Measurements from ENCODE around the gene GAB2.

Gene GAB2

DNA sequence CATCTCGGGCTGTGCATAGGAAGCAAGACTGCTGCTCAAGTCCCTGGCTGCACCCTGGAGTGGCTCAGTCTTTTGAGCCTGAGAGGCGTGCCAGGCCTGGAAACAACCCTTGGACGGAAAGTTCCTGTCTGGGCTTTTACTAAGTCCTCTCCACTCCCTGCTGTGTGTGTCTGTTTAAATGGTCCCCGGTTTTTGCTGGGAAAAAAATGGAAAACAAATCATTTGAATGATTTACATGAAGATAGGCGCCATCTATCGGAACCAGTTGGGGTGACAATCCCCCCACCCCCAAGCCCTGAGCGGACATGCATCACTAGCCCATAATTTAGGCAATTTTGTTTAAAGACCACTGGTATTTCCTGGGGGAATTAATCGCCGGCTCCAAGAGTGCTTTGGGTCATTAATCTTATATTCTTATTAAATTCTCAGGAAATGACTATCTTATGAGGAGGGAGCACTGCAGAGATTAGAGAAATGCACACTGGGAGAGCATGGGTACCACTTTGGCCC lies 2.7 kb upstream of the GAB2 start:
- Histone ChIP-seq H2AK5ac (ENCODE audit: low read depth, low read length) (peak overlapping the region; percentile 30), H3K4me2 (ENCODE audit: insufficient read depth, low read length, poor library complexity, severe bottlenecking) (no peak overlapping the region), H3K18ac (ENCODE audit: low read length) (no peak overlapping the region), H3K4me1 (ENCODE audit: control insufficient read depth in 2 of 2, insufficient read depth in 1 of 2, low read depth in 1 of 2, low read length in 2 of 2) (peaks cover 10 to 17% of the 10 kb centered on the region in 2 donors), H3K27me3 (ENCODE audit: control insufficient read depth in 3 of 3, insufficient read depth in 3 of 3, low read depth in 1 of 3, low read length in 3 of 3) (no peaks in the 10 kb centered on the region), H2BK15ac (ENCODE audit: low read length) (no peak overlapping the region), H2BK12ac (ENCODE audit: low read length) (no peak overlapping the region), H3K79me1 (ENCODE audit: low read depth, low read length) (no peaks in the 10 kb centered on the region), H3K4me3 (ENCODE audit: low read length in 2 of 2) (no peak overlapping the region), H2AFZ (ENCODE audit: low read length) (peak overlapping the region; percentile 48), H3K14ac (ENCODE audit: low read length) (no peak overlapping the region), H3K9ac (ENCODE audit: low read depth, low read length, poor library complexity) (no peak overlapping the region), H2BK5ac (ENCODE audit: low read length) (no peak overlapping the region), H4K8ac (ENCODE audit: low read depth, low read length) (no peak overlapping the region), H3K27ac (replicated peaks; ENCODE audit: low read length) (no peak overlapping the region), H3K4ac (ENCODE audit: low read length) (no peak overlapping the region), H2BK120ac (ENCODE audit: low read depth, low read length) (no peak overlapping the region), H4K91ac (ENCODE audit: low read depth, low read length, poor library complexity) (no peak overlapping the region), H3K36me3 (replicated peaks in 1 of 2; ENCODE audit: control insufficient read depth in 2 of 2, insufficient read depth in 2 of 2, low read length in 2 of 2) (no peaks in the 10 kb centered on the region), H3K23ac (ENCODE audit: low read depth, low read length, poor library complexity) (no peak overlapping the region), H3K9me3 (replicated peaks in 1 of 2; ENCODE audit: control insufficient read depth in 2 of 2, insufficient read depth in 1 of 2, low read depth in 1 of 2, low read length in 2 of 2) (no peaks in the 10 kb centered on the region)
- WGBS, 2 donors (ENCODE audit: extremely low coverage in 2 of 2, insufficient read length in 2 of 2, insufficient replicate concordance in 1 of 2): no CpG with 5 or more reads among the region's 9 CpGs
- peak; percentile 51 for DNase-seq (ENCODE audit: low spot score)

DNA sequence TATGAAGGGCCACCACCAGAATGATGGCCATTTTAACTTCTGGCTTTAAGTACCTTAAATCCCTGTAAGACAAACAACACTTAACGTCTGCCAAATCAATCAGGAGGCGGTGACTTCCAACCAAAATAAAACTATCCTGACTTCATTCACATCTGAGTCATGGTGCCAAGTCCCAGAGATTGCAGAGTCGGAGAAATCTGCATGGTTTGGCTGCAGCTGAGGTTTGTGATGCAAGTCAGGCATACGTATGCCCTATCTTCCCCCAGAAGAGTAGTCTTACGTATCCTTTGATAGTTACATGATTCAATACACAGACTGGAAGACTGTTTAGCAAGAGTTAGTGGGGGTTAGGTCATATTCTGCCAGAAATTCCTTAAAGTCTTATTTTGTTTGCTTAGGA lies 1.7 kb upstream of the GAB2 start:
- no peak overlapping the region for H2AK5ac ChIP-seq (ENCODE audit: low read depth, low read length)
- no peak overlapping the region for H4K8ac ChIP-seq (ENCODE audit: low read depth, low read length)
- H3K4me2 ChIP-seq (ENCODE audit: insufficient read depth, low read length, poor library complexity, severe bottlenecking): no peak overlapping the region
- no CpG with 5 or more reads among the region's 5 CpGs for WGBS, 2 donors (ENCODE audit: extremely low coverage in 2 of 2, insufficient read length in 2 of 2, insufficient replicate concordance in 1 of 2)
- no peak overlapping the region for H3K14ac ChIP-seq (ENCODE audit: low read length)
- no peak overlapping the region for H3K4ac ChIP-seq (ENCODE audit: low read length)
- no peaks in the 10 kb centered on the region for H3K27me3 ChIP-seq (ENCODE audit: control insufficient read depth in 3 of 3, insufficient read depth in 3 of 3, low read depth in 1 of 3, low read length in 3 of 3)
- H3K9ac ChIP-seq (ENCODE audit: low read depth, low read length, poor library complexity): no peak overlapping the region
- no peaks in the 10 kb centered on the region for H3K36me3 ChIP-seq (replicated peaks in 1 of 2; ENCODE audit: control insufficient read depth in 2 of 2, insufficient read depth in 2 of 2, low read length in 2 of 2)
- H2AFZ ChIP-seq (ENCODE audit: low read length): no peak overlapping the region
- H3K4me3 ChIP-seq (ENCODE audit: low read length in 2 of 2): no peak overlapping the region
- no peak for DNase-seq (ENCODE audit: low spot score)
- no peaks in the 10 kb centered on the region for H3K9me3 ChIP-seq (replicated peaks in 1 of 2; ENCODE audit: control insufficient read depth in 2 of 2, insufficient read depth in 1 of 2, low read depth in 1 of 2, low read length in 2 of 2)
- H3K27ac ChIP-seq (replicated peaks; ENCODE audit: low read length): no peak overlapping the region
- no peaks in the 10 kb centered on the region for H3K79me1 ChIP-seq (ENCODE audit: low read depth, low read length)
- H4K91ac ChIP-seq (ENCODE audit: low read depth, low read length, poor library complexity): no peak overlapping the region
- H3K23ac ChIP-seq (ENCODE audit: low read depth, low read length, poor library complexity): no peak overlapping the region
- H2BK15ac ChIP-seq (ENCODE audit: low read length): no peak overlapping the region
- peaks cover 8 to 12% of the 10 kb centered on the region in 2 donors for H3K4me1 ChIP-seq (ENCODE audit: control insufficient read depth in 2 of 2, insufficient read depth in 1 of 2, low read depth in 1 of 2, low read length in 2 of 2)
- H3K18ac ChIP-seq (ENCODE audit: low read length): no peak overlapping the region
- H2BK120ac ChIP-seq (ENCODE audit: low read depth, low read length): no peak overlapping the region
- H2BK12ac ChIP-seq (ENCODE audit: low read length): no peak overlapping the region
- H2BK5ac ChIP-seq (ENCODE audit: low read length): no peak overlapping the region

DNA sequence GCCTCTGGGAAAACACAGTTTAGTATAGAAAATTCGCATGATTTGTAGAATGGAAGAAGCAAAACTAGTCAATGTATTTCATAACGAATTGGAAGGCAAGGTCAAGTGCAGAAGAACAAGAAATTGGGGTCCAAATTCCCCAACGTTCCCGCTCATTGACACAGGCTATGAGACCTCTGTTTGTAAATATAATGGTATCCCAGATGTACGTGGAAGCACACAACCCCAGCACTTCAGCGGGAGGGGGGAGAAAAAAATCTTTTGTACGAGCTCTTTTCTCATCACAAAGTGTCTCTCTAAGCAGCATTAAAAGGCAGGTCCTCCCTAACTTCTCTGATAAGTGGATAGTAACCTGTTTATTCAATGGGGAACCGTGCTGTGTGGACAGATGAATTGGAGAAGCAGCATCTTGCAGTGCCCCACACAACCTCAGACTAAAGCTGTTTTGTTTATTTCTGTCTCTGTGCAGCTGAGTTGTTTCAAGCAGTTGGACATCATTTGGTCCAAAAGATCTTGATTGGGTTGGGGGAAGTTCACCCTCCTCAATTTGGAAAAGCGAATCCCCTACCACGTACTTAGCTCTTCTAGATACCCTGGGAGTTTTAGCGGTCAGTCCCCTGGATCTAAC lies 1.1 kb upstream of the GAB2 start:
- H2BK15ac ChIP-seq (ENCODE audit: low read length): no peak overlapping the region
- H3K9me3 ChIP-seq (replicated peaks in 1 of 2; ENCODE audit: control insufficient read depth in 2 of 2, insufficient read depth in 1 of 2, low read depth in 1 of 2, low read length in 2 of 2): no peaks in the 10 kb centered on the region
- no CpG with 5 or more reads among the region's 11 CpGs for WGBS, 2 donors (ENCODE audit: extremely low coverage in 2 of 2, insufficient read length in 2 of 2, insufficient replicate concordance in 1 of 2)
- H4K8ac ChIP-seq (ENCODE audit: low read depth, low read length): no peak overlapping the region
- H3K79me1 ChIP-seq (ENCODE audit: low read depth, low read length): no peaks in the 10 kb centered on the region
- H2BK120ac ChIP-seq (ENCODE audit: low read depth, low read length): no peak overlapping the region
- peak overlapping the region; percentile 85 to 87 for H3K4me3 ChIP-seq (ENCODE audit: low read length in 2 of 2)
- no peak overlapping the region for H3K27ac ChIP-seq (replicated peaks; ENCODE audit: low read length)
- H3K18ac ChIP-seq (ENCODE audit: low read length): no peak overlapping the region
- H3K23ac ChIP-seq (ENCODE audit: low read depth, low read length, poor library complexity): no peak overlapping the region
- H2AK5ac ChIP-seq (ENCODE audit: low read depth, low read length): peak overlapping the region; percentile 25
- H3K36me3 ChIP-seq (replicated peaks in 1 of 2; ENCODE audit: control insufficient read depth in 2 of 2, insufficient read depth in 2 of 2, low read length in 2 of 2): no peaks in the 10 kb centered on the region
- H2BK5ac ChIP-seq (ENCODE audit: low read length): no peak overlapping the region
- no peak for DNase-seq (ENCODE audit: low spot score)
- H3K9ac ChIP-seq (ENCODE audit: low read depth, low read length, poor library complexity): no peak overlapping the region
- H2AFZ ChIP-seq (ENCODE audit: low read length): peak overlapping the region; percentile 87
- no peak overlapping the region for H3K14ac ChIP-seq (ENCODE audit: low read length)
- no peaks in the 10 kb centered on the region for H3K27me3 ChIP-seq (ENCODE audit: control insufficient read depth in 3 of 3, insufficient read depth in 3 of 3, low read depth in 1 of 3, low read length in 3 of 3)
- peaks cover 8 to 12% of the 10 kb centered on the region in 2 donors for H3K4me1 ChIP-seq (ENCODE audit: control insufficient read depth in 2 of 2, insufficient read depth in 1 of 2, low read depth in 1 of 2, low read length in 2 of 2)
- no peak overlapping the region for H2BK12ac ChIP-seq (ENCODE audit: low read length)
- H3K4ac ChIP-seq (ENCODE audit: low read length): no peak overlapping the region
- H3K4me2 ChIP-seq (ENCODE audit: insufficient read depth, low read length, poor library complexity, severe bottlenecking): peak overlapping the region; percentile 93
- no peak overlapping the region for H4K91ac ChIP-seq (ENCODE audit: low read depth, low read length, poor library complexity)

DNA sequence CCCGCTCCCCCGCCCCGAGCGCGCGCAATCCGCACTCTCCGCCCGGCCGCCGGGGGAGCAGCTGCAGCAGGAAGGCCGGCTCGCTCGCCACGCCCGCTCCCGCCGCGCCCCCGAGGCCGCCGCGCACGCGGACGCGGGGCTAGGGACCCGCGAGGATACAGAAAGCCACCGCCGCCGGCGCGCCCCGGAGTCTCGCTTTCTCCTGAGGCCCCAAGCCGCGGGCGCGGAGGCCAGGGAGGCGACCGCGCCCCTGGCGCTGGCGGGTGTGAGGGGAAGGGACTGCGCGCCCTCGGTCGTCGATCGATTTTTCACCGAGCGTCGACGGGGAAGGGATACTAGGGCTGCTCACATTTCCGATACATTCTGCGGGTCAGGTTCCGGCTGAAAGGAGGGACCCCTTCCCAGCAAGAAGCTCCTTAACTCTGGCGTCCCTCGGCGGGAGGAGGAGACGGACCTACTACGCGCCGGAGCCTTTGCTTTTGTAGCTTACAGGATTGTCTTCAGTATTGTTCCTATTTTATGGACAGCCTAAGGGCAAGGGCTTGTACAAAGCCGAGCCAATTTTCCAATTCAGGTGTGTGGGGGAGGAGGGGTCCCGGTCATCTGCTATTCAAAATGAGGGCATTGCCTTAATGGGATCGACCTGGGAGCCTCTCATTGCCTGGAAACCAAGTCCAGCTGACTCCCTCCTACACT lies 416 bp upstream of the GAB2 start:
- H2BK120ac ChIP-seq (ENCODE audit: low read depth, low read length): no peak overlapping the region
- DNase-seq (ENCODE audit: low spot score): peak; percentile 87
- H3K23ac ChIP-seq (ENCODE audit: low read depth, low read length, poor library complexity): peak overlapping the region; percentile 95
- no peak overlapping the region for H4K8ac ChIP-seq (ENCODE audit: low read depth, low read length)
- no peak overlapping the region for H3K4ac ChIP-seq (ENCODE audit: low read length)
- H3K9ac ChIP-seq (ENCODE audit: low read depth, low read length, poor library complexity): peak overlapping the region; percentile 83
- peaks cover 8 to 12% of the 10 kb centered on the region in 2 donors for H3K4me1 ChIP-seq (ENCODE audit: control insufficient read depth in 2 of 2, insufficient read depth in 1 of 2, low read depth in 1 of 2, low read length in 2 of 2)
- H2BK5ac ChIP-seq (ENCODE audit: low read length): no peak overlapping the region
- peak overlapping the region; percentile 43 for H3K27ac ChIP-seq (replicated peaks; ENCODE audit: low read length)
- H2BK15ac ChIP-seq (ENCODE audit: low read length): no peak overlapping the region
- H3K4me3 ChIP-seq (ENCODE audit: low read length in 2 of 2): peak overlapping the region; percentile 85 to 87
- peak overlapping the region; percentile 59 for H3K14ac ChIP-seq (ENCODE audit: low read length)
- H3K18ac ChIP-seq (ENCODE audit: low read length): peak overlapping the region; percentile 68
- H2BK12ac ChIP-seq (ENCODE audit: low read length): no peak overlapping the region
- peak overlapping the region; percentile 87 for H2AFZ ChIP-seq (ENCODE audit: low read length)
- H3K36me3 ChIP-seq (replicated peaks in 1 of 2; ENCODE audit: control insufficient read depth in 2 of 2, insufficient read depth in 2 of 2, low read length in 2 of 2): no peaks in the 10 kb centered on the region
- H3K79me1 ChIP-seq (ENCODE audit: low read depth, low read length): no peaks in the 10 kb centered on the region
- H3K27me3 ChIP-seq (ENCODE audit: control insufficient read depth in 3 of 3, insufficient read depth in 3 of 3, low read depth in 1 of 3, low read length in 3 of 3): no peaks in the 10 kb centered on the region
- no peaks in the 10 kb centered on the region for H3K9me3 ChIP-seq (replicated peaks in 1 of 2; ENCODE audit: control insufficient read depth in 2 of 2, insufficient read depth in 1 of 2, low read depth in 1 of 2, low read length in 2 of 2)
- peak overlapping the region; percentile 93 for H3K4me2 ChIP-seq (ENCODE audit: insufficient read depth, low read length, poor library complexity, severe bottlenecking)
- no CpG with 5 or more reads among the region's 68 CpGs for WGBS, 2 donors (ENCODE audit: extremely low coverage in 2 of 2, insufficient read length in 2 of 2, insufficient replicate concordance in 1 of 2)
- peak overlapping the region; percentile 25 for H2AK5ac ChIP-seq (ENCODE audit: low read depth, low read length)
- no peak overlapping the region for H4K91ac ChIP-seq (ENCODE audit: low read depth, low read length, poor library complexity)

Measured in neuronal stem cell (in vitro differentiated cells).